Omental fat pad (tissue), 4 donors: ENCODE measurements around the gene GPSM1. TPM values are rescaled to one million over a fixed set of nuclear protein-coding genes. Genes with fewer than 3 reads are reported as not detected.

Experiments
- ATAC-seq: fragments of 150-250 bp; one replicate; pipeline ENCODE4 v1.9.1; 2016; ENCODE audit warnings: mild to moderate bottlenecking, moderate library complexity; ENCODE audit not compliant: low FRiP score
- DNase-seq: peaks from one replicate; pipeline ENCODE4 v3.0.0-alpha.2; 2019; ENCODE audit warnings: low spot score
- CTCF ChIP-seq, 3 donors: fragments of 450-650 bp; IDR thresholded peaks; one replicate each; pipeline ENCODE4 v1.5.1; 2016 to 2017; ENCODE audit warnings: antibody characterized with exemption in 3 of 3, mild to moderate bottlenecking in 3 of 3, moderate library complexity in 2 of 3
- total RNA-seq, 4 donors: library from RNA; depleted of rRNA; stranded (reverse); fragments of >200 nt; gene quantifications; one replicate each; pipeline ENCODE4 v1.1.0, GENCODE V29; 2016

GPSM1 gene
- total RNA-seq, 4 donors from 2014 or later = 5.0 to 20.5 (median 7.3) TPM

GRCh38 chr9:136300866-136301265 is 26.5 kb upstream of the GPSM1 start:
- ATAC-seq = no peak
- no peak for TF ChIP-seq CTCF (IDR thresholded peaks at IDR 0.05)

GRCh38 chr9:136302527-136302926 is 24.8 kb upstream of the GPSM1 start:
- DNase-seq (no peak), ATAC-seq (no peak)
- no peak for TF ChIP-seq CTCF (IDR thresholded peaks at IDR 0.05)

More at GRCh38 chr9:136300866-136301265, 26.5 kb upstream of the GPSM1 start:
- no peak for DNase-seq

- ATAC-seq = no peak
- no peak for TF ChIP-seq CTCF (IDR thresholded peaks at IDR 0.05)
These were observed 24.1 kb upstream of the GPSM1 start for GRCh38 chr9:136303066-136303824.

GRCh38 chr9:136303825-136304416 is 23.4 kb upstream of the GPSM1 start, which contains the start of gene CCDC187:
Gene CCDC187 (minus strand): TSS chr9:136304094. CDS start chr9:136303830, 264 bp downstream.
- ATAC-seq (no peak), DNase-seq (no peak)
- TF ChIP-seq CTCF (IDR thresholded peaks at IDR 0.05) = no peak

More at GRCh38 chr9:136303066-136303824, 24.1 kb upstream of the GPSM1 start:
- DNase-seq = no peak

- DNase-seq = no peak
- TF ChIP-seq CTCF (IDR thresholded peaks at IDR 0.05) = no peak
- ATAC-seq = no peak
These were observed 22.9 kb upstream of the GPSM1 start for GRCh38 chr9:136304456-136304855.

GRCh38 chr9:136304981-136305380 is 22.4 kb upstream of the GPSM1 start:
- no peak for ATAC-seq
- no peak for DNase-seq

More at GRCh38 chr9:136304981-136305380, 22.4 kb upstream of the GPSM1 start:
- TF ChIP-seq CTCF (IDR thresholded peaks at IDR 0.05) = no peak
